GM19467 (cell line): ENCODE measurements around the gene TPSB2.
"Not testable (repeated sequence)": the region's sequence is repeated elsewhere in the genome, so short reads cannot be mapped to it uniquely, and the experiment has no call there.

Experiments used
- ATAC-seq: cut with Tn5 transposase; IDR thresholded peaks from one replicate; pipeline ENCODE4 v1.9.1; 2021; ENCODE audit warnings: mild to moderate bottlenecking, moderate library complexity; ENCODE audit not compliant: unreplicated experiment

The TPSB2 gene

DNA sequence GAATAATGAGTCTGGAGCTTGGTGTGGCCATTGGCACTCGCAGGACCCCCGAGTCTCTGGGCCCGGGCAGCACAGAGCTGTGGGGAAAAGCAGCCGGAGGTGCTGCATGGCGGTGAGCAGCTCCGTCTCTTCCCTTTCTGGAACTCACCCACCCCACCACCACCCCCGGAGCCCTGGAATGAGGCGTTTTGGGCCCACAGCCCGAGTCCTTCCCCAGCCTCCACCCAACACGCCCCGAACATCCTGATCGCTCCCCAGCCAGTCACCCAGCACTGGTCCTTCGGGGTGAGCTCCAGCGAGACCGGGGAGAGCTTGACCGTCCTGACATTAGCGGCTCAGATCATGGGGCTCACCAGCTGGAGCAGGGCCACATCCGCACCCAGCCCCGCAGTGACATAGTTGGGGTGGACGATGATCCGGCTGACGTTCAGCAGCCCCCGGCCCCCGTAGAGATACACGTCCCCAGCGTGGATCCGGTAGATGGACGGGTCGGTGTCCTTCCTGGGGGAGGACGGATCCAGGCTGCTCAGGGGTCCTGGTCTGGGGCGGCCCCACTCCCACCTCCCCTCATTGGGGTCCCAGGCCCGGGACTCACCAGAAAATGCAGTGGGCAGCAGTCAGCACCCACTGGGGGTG is 32.3 kb upstream of the TPSB2 start:
- ATAC-seq: no peak

DNA sequence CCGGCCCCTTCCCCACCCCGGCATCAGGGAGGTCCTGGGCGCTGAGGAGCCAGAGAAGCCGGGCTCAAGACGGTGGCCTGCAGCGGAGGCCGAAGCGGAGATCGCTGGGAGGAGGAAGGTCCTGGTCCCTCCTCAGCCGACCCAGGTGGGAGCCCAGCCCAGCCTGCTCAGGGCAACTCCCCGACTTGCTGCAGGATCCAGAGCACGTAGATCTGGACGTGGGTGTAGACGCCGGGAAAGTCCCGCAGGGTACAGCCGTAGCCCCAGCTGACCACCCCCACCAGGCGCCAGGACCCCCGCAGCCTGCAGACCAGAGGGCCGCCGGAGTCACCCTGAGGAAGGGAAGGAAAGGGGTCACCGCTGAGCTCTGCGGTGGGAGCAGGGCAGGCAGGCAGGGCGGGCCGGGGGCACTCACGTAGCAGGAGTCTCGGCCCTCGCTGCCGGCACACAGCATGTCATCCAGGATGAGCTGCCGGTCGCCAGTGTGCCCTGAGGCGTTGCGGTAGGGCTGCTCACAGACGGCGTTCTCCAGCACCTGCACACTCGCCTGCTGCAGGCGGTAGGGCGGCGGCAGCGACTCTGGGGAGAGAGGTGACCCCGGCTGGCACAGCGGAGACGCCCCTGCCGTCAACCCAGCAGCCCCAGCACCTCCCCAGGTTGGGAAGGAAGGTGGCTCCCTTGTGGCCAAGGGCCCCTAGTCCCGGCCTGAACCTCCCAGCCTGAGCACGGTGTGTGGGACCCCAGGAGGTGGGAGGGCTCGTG is 31.3 kb upstream of the TPSB2 start:
- ATAC-seq: no peak

DNA sequence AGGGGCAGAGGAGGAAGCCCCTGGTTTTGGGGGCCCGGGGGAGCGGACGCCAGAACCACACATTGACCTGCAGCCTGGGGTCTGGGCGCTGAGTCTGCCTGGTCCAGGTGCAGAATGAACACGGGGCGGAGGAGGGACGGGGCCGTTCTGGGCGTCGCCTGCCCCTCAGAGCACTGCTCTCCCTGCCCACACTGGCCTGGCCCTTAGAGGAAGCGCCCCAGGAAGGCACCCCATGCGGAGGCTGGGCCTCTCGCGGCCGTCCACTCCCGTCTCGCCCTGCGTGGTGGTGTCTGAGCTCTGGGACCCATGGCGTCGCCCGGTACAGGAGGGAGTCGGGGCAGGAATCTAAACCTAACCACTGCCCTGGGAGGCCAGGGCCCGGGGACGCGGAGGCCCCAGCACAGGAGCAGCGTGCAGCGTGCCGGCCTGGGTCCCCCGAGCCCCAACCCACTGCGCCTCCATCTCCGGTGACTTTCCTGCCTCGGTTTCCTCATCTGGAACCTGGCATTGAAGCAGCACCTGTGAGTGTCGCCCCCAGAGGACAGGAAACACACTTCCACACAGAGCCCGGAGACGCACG is 30.2 kb upstream of the TPSB2 start:
- ATAC-seq: no peak

DNA sequence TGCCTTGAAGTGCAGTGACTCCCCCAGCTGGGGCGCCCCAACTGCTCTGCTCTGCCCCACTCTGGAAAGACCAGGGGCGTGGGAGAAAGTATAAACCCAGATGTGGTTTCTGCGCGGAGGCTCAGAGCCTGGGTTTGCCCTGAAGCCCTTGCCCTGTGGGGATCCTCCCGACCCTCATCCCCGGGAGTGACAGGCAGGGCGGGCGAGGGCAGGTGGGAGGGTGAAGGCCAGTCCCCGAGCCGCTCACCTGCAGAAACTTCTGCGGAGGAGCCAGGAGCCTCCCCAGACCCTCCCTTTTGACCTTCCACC is 29.7 kb upstream of the TPSB2 start:
- ATAC-seq: no peak

DNA sequence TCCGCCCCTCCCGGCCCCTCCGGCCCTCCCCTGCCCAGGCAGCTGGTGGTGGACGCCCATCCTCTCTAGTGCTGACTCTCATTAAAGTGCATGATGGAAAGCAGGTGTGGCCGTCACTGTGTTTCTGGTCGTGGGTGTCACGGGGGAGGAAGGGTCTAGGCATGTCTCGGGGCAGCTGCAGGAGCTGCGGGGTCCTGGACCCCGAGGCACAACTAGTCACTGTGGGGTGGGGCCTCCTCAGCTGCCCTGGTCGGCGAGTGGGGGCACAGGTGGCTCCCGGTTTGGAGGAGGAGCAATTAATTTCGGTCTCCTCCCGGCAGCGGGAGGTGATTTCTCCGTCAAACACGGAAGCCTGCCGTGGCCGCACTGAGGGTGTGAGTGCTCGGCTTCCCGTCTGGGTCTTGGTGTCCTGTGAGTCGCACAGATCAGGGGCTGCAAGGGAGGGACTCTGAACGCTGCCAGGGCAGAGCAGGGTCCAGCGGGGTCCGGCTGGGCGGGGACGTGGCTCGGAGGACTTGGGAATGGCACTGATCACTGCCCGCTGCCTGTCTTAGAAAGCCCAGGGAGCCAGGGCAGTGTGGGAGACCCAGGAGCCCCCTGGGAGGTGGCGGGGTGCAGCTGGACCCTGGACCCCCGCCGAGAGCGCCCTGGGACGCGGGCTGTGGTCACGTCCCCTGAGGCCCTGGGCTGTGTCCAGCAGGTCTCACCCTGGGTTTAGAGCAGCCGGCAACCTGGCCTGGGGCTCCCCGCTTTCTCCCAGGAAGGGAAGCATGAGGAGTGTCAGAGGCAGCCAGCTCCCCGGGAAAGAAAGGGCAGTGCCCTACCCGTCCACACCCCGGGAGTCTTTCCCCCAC is 29.1 kb upstream of the TPSB2 start:
- no peak for ATAC-seq

DNA sequence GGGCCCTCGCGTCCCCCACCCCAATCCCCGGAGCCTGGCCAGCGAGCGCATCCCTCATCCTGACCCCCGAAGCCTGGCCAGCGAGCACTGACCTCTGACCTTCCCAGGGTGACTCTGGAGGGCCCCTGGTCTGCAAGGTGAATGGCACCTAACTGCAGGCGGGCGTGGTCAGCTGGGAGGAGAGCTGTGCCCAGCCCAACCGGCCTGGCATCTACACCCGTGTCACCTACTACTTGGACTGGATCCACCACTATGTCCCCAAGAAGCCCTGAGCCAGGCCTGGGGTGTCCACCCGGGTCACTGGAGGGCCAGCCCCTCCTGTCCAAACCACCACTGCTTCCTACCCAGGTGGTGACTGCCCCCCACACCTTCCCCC is 28.2 kb upstream of the TPSB2 start:
- no peak for ATAC-seq

DNA sequence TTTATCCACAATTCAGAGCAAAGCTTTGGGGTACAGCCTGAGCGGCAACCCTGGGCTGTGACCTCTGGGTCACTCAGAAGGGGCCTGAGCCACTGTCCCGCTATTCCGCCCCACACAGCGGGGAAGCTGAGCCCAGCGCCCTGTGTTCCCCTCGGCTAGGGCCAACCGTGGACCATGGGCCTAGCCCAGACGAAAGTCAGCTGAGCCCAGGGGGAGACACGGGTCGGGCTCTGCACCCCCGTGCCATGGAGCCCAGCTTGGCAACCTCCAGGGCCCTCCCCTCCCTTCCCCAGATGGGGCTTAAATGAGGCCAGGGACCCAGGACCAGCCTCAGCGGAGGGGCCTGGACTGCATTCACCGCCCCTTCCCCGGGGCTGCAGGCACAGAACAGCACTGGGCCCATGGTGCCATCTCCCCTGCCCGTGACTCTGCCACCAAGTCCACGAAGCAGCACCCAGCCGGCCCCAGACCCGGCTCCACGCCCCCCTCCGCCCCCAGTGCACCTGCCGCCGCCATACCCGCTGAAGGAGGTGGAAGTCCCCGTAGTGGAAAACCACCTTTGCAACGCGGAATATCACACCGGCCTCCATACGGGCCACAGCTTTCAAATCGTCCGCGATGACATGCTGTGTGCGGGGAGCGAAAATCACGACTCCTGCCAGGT is 27.7 kb upstream of the TPSB2 start:
- ATAC-seq: no peak

DNA sequence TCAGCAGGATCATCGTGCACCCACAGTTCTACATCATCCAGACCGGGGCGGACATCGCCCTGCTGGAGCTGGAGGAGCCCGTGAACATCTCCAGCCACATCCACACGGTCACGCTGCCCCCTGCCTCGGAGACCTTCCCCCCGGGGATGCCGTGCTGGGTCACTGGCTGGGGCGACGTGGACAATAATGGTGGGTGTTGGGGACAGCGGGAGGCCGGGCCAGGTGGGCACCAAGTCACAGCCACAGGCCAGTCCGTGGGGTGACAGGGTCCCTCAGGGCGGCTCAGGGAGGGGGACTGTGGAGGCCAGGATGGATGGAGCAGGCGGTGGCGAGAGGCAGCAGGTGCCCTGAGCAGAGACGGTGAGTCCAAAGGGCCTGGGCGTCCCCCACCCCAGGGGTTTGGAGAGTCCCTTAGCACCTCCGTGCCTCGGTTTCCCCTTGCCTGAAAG is 26.9 kb upstream of the TPSB2 start:
- no peak for ATAC-seq

DNA sequence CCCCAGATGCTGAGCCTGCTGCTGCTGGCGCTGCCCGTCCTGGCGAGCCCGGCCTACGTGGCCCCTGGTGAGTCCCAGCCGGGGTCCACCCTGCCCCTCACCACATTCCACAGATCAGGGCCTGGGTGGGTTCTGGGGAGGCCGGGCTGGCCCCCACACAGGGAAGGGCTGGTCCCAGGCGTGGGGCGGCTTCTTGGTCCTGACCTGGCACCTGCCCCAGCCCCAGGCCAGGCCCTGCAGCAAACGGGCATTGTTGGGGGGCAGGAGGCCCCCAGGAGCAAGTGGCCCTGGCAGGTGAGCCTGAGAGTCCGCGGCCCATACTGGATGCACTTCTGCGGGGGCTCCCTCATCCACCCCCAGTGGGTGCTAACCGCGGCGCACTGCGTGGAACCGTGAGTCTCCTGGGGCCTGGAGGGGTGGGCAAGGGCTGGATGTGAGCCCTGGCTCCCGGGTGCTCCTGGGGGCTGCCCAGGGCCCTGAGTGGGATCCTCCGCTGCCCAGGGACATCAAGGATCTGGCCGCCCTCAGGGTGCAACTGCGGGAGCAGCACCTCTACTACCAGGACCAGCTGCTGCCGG is 26.4 kb upstream of the TPSB2 start:
- ATAC-seq: not testable (repeated sequence)

DNA sequence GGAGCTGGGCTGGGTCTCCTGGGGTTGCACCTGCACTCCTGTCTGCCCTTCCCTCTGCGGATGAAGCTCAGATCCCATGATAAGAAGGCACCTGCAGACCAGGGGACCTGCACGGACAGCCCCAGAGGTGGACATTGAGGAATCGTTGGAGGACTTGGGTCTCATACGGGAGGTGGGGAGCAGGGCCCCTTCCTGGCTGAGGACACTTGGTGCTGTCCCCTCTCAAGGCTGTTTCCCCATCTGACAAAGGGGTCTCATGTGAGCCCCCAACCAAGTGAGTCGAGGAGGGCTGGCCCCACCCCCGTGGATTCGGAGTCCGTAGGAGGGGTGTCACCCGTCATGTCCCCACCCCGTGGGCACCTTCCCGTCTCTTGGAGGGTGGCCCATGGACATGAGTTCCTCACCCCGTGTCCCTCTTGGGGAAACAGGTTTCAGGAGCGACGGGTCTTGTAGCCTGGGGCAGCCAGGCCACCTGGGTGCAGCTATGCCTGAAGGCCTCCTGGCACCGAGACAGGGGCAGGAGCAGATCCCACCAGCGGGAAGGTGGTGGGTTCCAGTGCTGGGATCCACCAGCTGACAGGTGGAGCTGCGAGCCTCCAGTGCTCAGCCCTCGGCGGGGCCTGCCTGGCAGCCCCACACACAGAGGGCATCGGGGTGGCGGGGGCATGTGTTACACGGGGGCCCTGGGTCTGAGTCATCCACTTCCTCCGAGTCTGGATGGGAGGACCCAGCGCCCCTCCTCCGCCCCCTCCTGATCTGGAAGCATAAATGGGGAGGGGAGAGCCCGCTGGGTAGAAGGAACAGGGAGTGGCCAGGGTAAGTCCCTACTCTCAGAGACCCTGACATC is 25.5 kb upstream of the TPSB2 start, which contains the start of gene TPSD1:
Gene TPSD1, plus strand, starts transcription at position 794 of the 847 bp plus-strand sequence. CDS start 212 bp downstream, outside the sequence.
- ATAC-seq: not testable (repeated sequence)

DNA sequence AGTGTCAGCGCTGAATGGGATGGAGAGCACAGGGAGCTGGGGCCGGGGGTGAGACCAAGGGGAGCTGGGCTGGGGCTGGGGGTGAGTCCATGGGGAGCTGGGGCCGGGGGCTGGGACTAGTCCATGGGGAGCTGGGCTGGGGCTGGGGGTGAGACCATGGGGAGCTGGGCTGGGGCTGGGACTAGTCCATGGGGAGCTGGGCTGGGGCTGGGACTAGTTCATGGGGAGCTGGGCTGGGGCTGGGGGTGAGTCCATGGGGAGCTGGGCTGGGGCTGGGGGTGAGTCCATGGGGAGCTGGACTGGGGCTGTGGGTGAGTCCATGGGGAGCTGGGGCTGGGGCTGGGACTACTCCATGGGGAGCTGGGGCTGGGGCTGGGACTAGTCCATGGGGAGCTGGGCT is 24.8 kb upstream of the TPSB2 start:
- not testable (repeated sequence) for ATAC-seq

DNA sequence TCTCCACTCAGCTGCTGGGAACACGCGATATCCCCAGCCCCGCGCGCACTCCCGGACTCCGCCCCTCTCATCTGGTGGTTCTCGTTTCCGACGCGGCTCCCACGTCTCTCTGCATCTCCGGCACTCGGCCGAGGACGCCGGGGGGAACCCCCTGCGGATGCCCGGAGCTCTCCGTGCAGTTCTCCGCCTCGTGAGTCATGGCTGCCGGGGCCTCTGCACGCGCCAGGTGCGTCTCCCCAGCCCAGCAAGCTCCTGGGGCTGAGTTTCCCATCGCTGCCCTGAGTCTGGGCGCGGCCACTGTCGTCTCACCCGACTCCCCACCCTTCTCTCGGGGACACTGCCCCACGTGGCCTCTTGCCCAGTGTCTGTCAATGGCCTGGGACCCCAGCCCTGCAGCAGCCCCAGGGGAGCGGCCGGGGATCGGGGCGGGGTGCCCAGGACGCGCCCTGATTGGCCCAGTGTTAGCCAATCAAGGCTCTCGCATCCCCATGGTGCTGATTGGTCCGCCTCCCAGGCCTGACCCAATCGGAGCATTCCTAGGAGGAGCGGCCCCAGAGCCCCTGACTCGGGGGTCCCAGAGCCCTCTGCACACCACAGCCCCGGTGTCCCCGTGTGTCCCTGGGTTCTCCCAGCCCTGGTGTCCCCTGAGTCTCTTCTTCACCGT is 23.8 kb upstream of the TPSB2 start:
- not testable (repeated sequence) for ATAC-seq

DNA sequence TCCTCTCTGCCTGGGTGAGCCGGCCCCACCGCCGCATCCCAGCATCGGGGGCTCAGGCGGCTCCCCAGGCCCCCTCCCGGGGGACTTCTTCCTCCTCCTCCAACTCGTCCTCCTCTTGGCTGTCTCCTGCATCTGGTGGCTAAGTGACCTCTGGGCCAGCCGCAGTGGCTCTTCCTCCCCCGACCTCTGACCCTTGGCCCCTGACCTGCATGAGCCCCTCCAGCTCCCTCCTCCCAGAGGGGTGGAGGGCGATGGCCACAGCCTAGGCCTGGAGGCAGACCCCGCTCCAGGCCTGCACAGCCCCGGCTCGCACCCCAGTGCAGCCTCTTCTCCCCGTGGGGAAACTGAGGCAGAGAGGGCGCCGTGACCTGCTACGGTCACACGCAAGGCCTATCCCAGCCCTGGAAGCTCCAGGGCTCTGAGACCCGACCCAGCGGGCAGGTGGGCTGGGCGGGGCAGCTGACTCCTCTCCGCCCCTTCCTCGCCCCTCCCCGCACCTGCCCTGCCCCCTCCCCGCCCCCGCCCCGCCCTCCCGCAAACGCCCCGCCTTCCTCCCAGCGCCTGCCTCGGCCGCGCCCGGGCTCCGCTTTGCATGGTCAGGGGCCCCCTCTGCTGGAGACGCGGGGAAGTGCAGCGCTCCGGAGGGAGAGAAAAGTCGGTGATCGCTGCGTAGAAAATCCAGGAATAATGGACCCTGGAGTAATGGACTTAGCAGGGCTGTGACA is 19.2 kb upstream of the TPSB2 start:
- ATAC-seq: not testable (repeated sequence)

DNA sequence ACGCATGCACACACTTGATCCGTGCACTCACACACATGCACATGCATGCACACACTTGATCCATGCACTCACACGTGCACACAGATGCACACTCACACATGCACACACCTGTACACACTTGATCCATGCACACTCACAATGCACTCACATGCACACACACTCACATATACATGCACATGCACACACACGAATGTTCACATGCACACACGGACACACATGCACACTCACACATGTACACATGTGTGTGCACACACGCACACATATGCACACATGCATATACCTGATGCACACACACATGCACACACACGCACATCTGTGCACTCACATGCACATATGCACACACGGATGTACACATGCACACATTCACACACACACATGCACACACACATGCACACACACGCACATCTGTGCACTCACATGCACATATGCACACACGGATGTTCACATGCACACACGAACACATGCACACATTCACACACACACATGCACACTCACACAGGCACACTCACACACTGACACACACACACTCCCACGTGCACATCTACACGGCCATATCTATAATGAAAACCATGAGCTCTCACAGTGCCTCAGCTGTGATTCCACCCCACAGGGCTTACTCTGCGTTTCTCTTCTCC is 18.0 kb upstream of the TPSB2 start:
- ATAC-seq: not testable (repeated sequence)

DNA sequence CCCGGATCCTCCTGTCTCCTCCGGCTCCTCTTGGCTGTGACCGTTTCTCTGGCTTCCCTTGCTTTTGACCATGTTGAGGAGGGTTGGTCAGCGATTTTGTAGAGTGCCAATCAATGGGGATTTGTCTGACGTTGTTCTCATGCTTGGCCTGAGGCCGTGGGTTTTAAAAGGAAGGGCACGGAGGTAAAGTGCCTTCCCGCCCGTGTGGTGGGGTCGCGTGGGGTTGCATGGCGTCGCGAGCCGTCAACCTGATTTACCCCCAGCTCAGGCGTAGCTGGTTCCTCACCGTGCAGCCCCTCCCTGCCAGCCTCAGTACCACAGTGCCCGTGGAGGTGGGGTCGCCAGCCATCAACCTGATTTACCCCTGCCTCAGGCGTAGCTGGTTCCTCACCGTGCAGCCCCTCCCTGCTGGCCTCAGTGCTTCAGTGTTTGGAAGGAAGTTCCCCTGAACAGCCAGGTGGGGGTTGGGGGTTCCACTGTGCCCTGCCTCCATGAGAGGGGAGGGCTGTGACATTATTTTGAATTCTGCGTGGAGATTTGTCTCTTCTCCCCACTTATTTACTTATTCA is 15.6 kb upstream of the TPSB2 start:
- ATAC-seq: no peak

DNA sequence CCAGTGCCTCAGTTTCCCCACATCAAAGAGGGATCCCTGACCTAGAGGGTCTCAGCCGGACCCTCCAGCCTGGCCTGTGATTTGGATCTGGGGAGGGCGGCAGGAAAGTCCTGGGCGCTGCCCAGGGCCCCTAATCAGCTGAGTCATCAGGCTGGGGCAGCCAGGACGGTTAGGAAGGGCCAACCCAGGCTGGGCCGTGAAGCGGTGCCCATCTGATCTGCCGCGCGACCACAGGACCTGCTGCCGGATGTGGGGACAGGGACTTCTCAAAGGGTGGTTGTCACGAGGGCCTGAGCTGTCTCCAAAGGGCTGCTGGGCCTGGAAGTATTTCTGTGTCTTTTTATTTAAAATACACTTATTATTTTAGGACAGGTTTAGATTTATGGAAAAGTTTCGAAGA is 14.9 kb upstream of the TPSB2 start:
- no peak for ATAC-seq
